ENCODE measurements around the gene MAVS. TPM values are rescaled to one million over a fixed set of nuclear protein-coding genes. Genes with fewer than 3 reads are reported as not detected.

The MAVS gene
- total and polyA plus RNA-seq, 9 of the 15 experiments (the other 6 are each of a cell fraction or from before 2014, with no cell fraction given), result 1.6 to 22.0 (median 11.3) TPM

DNA sequence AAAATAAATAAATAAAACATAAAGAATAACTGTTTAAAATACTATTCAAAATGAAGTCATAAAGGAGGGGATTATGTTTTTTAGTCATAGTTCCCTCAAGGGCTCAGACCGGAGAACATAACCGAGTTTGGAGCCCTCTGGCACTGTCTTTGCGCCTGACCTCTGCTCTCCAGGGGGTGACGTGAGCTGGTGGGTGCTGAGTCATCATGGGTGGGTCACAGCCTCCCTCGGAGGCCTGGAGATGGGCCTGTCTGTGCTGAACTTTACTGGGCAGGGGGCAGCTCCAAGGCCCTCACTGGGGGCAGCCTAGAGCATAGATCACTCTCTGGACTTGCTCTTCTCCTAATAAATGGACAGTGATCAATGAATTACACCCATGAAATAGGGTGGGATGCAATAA lies 3.1 kb upstream of the MAVS start (continued):
- no peak for TF ChIP-seq SNIP1 (IDR thresholded peaks at IDR 0.05; ENCODE audit: low read depth)
- no peak for TF ChIP-seq HNRNPUL1 (IDR thresholded peaks at IDR 0.05; ENCODE audit: low read length)
- peak; percentile 75 for TF ChIP-seq MAFF (IDR thresholded peaks at IDR 0.05; ENCODE audit: low read length)
- no peak for TF ChIP-seq ZNF431 (CRISPR knock-in tag; IDR thresholded peaks at IDR 0.05)
- TF ChIP-seq, protein P1, sequence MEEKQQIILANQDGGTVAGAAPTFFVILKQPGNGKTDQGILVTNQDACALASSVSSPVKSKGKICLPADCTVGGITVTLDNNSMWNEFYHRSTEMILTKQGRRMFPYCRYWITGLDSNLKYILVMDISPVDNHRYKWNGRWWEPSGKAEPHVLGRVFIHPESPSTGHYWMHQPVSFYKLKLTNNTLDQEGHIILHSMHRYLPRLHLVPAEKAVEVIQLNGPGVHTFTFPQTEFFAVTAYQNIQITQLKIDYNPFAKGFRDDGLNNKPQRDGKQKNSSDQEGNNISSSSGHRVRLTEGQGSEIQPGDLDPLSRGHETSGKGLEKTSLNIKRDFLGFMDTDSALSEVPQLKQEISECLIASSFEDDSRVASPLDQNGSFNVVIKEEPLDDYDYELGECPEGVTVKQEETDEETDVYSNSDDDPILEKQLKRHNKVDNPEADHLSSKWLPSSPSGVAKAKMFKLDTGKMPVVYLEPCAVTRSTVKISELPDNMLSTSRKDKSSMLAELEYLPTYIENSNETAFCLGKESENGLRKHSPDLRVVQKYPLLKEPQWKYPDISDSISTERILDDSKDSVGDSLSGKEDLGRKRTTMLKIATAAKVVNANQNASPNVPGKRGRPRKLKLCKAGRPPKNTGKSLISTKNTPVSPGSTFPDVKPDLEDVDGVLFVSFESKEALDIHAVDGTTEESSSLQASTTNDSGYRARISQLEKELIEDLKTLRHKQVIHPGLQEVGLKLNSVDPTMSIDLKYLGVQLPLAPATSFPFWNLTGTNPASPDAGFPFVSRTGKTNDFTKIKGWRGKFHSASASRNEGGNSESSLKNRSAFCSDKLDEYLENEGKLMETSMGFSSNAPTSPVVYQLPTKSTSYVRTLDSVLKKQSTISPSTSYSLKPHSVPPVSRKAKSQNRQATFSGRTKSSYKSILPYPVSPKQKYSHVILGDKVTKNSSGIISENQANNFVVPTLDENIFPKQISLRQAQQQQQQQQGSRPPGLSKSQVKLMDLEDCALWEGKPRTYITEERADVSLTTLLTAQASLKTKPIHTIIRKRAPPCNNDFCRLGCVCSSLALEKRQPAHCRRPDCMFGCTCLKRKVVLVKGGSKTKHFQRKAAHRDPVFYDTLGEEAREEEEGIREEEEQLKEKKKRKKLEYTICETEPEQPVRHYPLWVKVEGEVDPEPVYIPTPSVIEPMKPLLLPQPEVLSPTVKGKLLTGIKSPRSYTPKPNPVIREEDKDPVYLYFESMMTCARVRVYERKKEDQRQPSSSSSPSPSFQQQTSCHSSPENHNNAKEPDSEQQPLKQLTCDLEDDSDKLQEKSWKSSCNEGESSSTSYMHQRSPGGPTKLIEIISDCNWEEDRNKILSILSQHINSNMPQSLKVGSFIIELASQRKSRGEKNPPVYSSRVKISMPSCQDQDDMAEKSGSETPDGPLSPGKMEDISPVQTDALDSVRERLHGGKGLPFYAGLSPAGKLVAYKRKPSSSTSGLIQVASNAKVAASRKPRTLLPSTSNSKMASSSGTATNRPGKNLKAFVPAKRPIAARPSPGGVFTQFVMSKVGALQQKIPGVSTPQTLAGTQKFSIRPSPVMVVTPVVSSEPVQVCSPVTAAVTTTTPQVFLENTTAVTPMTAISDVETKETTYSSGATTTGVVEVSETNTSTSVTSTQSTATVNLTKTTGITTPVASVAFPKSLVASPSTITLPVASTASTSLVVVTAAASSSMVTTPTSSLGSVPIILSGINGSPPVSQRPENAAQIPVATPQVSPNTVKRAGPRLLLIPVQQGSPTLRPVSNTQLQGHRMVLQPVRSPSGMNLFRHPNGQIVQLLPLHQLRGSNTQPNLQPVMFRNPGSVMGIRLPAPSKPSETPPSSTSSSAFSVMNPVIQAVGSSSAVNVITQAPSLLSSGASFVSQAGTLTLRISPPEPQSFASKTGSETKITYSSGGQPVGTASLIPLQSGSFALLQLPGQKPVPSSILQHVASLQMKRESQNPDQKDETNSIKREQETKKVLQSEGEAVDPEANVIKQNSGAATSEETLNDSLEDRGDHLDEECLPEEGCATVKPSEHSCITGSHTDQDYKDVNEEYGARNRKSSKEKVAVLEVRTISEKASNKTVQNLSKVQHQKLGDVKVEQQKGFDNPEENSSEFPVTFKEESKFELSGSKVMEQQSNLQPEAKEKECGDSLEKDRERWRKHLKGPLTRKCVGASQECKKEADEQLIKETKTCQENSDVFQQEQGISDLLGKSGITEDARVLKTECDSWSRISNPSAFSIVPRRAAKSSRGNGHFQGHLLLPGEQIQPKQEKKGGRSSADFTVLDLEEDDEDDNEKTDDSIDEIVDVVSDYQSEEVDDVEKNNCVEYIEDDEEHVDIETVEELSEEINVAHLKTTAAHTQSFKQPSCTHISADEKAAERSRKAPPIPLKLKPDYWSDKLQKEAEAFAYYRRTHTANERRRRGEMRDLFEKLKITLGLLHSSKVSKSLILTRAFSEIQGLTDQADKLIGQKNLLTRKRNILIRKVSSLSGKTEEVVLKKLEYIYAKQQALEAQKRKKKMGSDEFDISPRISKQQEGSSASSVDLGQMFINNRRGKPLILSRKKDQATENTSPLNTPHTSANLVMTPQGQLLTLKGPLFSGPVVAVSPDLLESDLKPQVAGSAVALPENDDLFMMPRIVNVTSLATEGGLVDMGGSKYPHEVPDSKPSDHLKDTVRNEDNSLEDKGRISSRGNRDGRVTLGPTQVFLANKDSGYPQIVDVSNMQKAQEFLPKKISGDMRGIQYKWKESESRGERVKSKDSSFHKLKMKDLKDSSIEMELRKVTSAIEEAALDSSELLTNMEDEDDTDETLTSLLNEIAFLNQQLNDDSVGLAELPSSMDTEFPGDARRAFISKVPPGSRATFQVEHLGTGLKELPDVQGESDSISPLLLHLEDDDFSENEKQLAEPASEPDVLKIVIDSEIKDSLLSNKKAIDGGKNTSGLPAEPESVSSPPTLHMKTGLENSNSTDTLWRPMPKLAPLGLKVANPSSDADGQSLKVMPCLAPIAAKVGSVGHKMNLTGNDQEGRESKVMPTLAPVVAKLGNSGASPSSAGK (IDR thresholded peaks at IDR 0.05), result no peak
- no peak for TF ChIP-seq MCM7 (IDR thresholded peaks at IDR 0.05)
- no peak for TF ChIP-seq POLR3A (IDR thresholded peaks at IDR 0.05; ENCODE audit: borderline replicate concordance, extremely low read depth, insufficient read depth, insufficient read length)
- no peak for TF ChIP-seq MBD2 (IDR thresholded peaks at IDR 0.05; ENCODE audit: borderline replicate concordance, low read depth)
- TF ChIP-seq NFYB (IDR thresholded peaks at IDR 0.05; ENCODE audit: extremely low read depth, insufficient read length), result no peak
- no peak for TF ChIP-seq SMAD4 (CRISPR knock-in tag; conservative IDR thresholded peaks at IDR 0.05)
- no peak for TF ChIP-seq ZNF584 (CRISPR knock-in tag; IDR thresholded peaks at IDR 0.05; ENCODE audit: low read depth)
- TF ChIP-seq, protein P2, sequence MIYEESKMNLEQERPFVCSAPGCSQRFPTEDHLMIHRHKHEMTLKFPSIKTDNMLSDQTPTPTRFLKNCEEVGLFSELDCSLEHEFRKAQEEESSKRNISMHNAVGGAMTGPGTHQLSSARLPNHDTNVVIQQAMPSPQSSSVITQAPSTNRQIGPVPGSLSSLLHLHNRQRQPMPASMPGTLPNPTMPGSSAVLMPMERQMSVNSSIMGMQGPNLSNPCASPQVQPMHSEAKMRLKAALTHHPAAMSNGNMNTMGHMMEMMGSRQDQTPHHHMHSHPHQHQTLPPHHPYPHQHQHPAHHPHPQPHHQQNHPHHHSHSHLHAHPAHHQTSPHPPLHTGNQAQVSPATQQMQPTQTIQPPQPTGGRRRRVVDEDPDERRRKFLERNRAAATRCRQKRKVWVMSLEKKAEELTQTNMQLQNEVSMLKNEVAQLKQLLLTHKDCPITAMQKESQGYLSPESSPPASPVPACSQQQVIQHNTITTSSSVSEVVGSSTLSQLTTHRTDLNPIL (CRISPR knock-in tag; IDR thresholded peaks at IDR 0.05), result no peak
- no peak for TF ChIP-seq KAT8 (IDR thresholded peaks at IDR 0.05; ENCODE audit: low read depth)
- no peak for TF ChIP-seq TBL1XR1 (IDR thresholded peaks at IDR 0.05; ENCODE audit: low read length in 2 of 2)
- peak; percentile 32; the same call in 1 of the 2 replicates for TF ChIP-seq CXXC5 (CRISPR knock-in tag; IDR thresholded peaks at IDR 0.05)
- no peak for TF ChIP-seq MCM3 (IDR thresholded peaks at IDR 0.05)
- no peak for TF ChIP-seq ZNF717 (CRISPR knock-in tag; IDR thresholded peaks at IDR 0.05)
- TF ChIP-seq PHF20 (IDR thresholded peaks at IDR 0.05; ENCODE audit: partially characterized antibody), result no peak
